NCI-H2081 (cell line): Measurements from ENCODE around the gene SUPT3H.
"Not testable (repeated sequence)": the region's sequence is repeated elsewhere in the genome, so short reads cannot be mapped to it uniquely, and the experiment has no call there.

ENCODE experiments used
- DNase-seq, 2 experiments: peaks; one replicate each; lab custom pipeline; 2025; lab: John Stamatoyannopoulos, UW

Gene SUPT3H

GRCh38 chr6:45054610-45055009, 323.1 kb downstream of the SUPT3H start:
- no peak for DNase-seq

GRCh38 chr6:45052325-45052724, 325.4 kb downstream of the SUPT3H start:
- no peak for DNase-seq

GRCh38 chr6:45049188-45049843, 328.4 kb downstream of the SUPT3H start:
- DNase-seq: no peak

- no peak for DNase-seq
Measured at GRCh38 chr6:45047573-45047972, 330.2 kb downstream of the SUPT3H start.

- DNase-seq: no peak
Measured at GRCh38 chr6:45045253-45045601, 332.5 kb downstream of the SUPT3H start.

- DNase-seq: no peak
Measured at GRCh38 chr6:45044510-45045252, 333.1 kb downstream of the SUPT3H start.

- no peak for DNase-seq
Measured at GRCh38 chr6:45044086-45044485, 333.6 kb downstream of the SUPT3H start.

GRCh38 chr6:45042673-45043072, 335.1 kb downstream of the SUPT3H start:
- DNase-seq: not testable (repeated sequence)

GRCh38 chr6:45038226-45038625, 339.5 kb downstream of the SUPT3H start:
- no peak for DNase-seq

GRCh38 chr6:45036103-45036502, 341.6 kb downstream of the SUPT3H start:
- no peak for DNase-seq

GRCh38 chr6:45032426-45032825, 345.3 kb downstream of the SUPT3H start:
- no peak for DNase-seq

GRCh38 chr6:45031601-45032000, 346.1 kb downstream of the SUPT3H start:
- DNase-seq: peak in 1 of 2 experiments; percentile 60

GRCh38 chr6:45027126-45027525, 350.6 kb downstream of the SUPT3H start:
- no peak for DNase-seq

- DNase-seq: no peak
Measured at GRCh38 chr6:45026003-45026516, 351.7 kb downstream of the SUPT3H start.

GRCh38 chr6:45024610-45025009, 353.1 kb downstream of the SUPT3H start:
- no peak for DNase-seq

- peak in 1 of 2 experiments; percentile 2 for DNase-seq
Measured at GRCh38 chr6:45021676-45022075, 356.1 kb downstream of the SUPT3H start.

GRCh38 chr6:45012687-45013086, 365.0 kb downstream of the SUPT3H start:
- DNase-seq: no peak

- no peak for DNase-seq
Measured at GRCh38 chr6:45009576-45009975, 368.2 kb downstream of the SUPT3H start.

- no peak for DNase-seq
Measured at GRCh38 chr6:45006893-45007292, 370.8 kb downstream of the SUPT3H start.

- DNase-seq: no peak
Measured at GRCh38 chr6:45003961-45004360, 373.8 kb downstream of the SUPT3H start.

GRCh38 chr6:45003387-45003786, 374.3 kb downstream of the SUPT3H start:
- DNase-seq: no peak

- DNase-seq: no peak
Measured at GRCh38 chr6:45002390-45003105, 375.2 kb downstream of the SUPT3H start.

- DNase-seq: no peak
Measured at GRCh38 chr6:45001663-45002062, 376.1 kb downstream of the SUPT3H start.
